Measurements from ENCODE around the gene MMP24. TPM values are rescaled to one million over a fixed set of nuclear protein-coding genes. Genes with fewer than 3 reads are reported as not detected.

MMP24 gene
- total and polyA plus RNA-seq, 2 experiments from 2014 or later, result 0.69 to 1.2 TPM

- no peaks in the 10 kb centered on the region for H3K36me3 ChIP-seq (replicated peaks; ENCODE audit: insufficient read depth, low read depth)
These were observed 52.5 kb downstream of the MMP24 start for GRCh38 chr20:35279040-35279439.

GRCh38 chr20:35279533-35280174, 53.2 kb downstream of the MMP24 start:
- no peaks in the 10 kb centered on the region for H3K9me2 ChIP-seq (replicated peaks; ENCODE audit: insufficient read depth)
- no peaks in the 10 kb centered on the region for H3K36me3 ChIP-seq (replicated peaks; ENCODE audit: insufficient read depth, low read depth)
- no peaks in the 10 kb centered on the region for H3K9me3 ChIP-seq (ENCODE audit: low read depth)
- peaks cover 14% of the 10 kb centered on the region for H3K4me1 ChIP-seq (ENCODE audit: insufficient read depth)
- H2AFZ ChIP-seq, result no peak overlapping the region
- H3K4me2 ChIP-seq, result no peak overlapping the region
- no peak for DNase-seq (ENCODE audit: low spot score)
- 91% methylated on average over 7 of the region's 7 CpGs for WGBS (ENCODE audit: low lambda C conversion rate, missing lambda C conversion rate)
- no peak overlapping the region for H3K4me3 ChIP-seq
- H3K27ac ChIP-seq, result no peak overlapping the region
- H3K79me2 ChIP-seq, result peaks cover 57% of the 10 kb centered on the region
- TF ChIP-seq EZH2 (IDR thresholded peaks at IDR 0.05; ENCODE audit: borderline replicate concordance) (no peak), CTCF (IDR thresholded peaks at IDR 0.05; ENCODE audit: poor library complexity) (no peak), EZH2phosphoT487 (IDR thresholded peaks at IDR 0.05; ENCODE audit: low read depth, severe bottlenecking, unreplicated experiment) (no peak)
- no peaks in the 10 kb centered on the region for H3K27me3 ChIP-seq
- H4K20me1 ChIP-seq (ENCODE audit: insufficient read depth, poor library complexity, severe bottlenecking), result peaks cover 8% of the 10 kb centered on the region

More at GRCh38 chr20:35279040-35279439, 52.5 kb downstream of the MMP24 start:
- WGBS (ENCODE audit: low lambda C conversion rate, missing lambda C conversion rate), result 97% methylated on average over 5 of the region's 5 CpGs
- H3K4me1 ChIP-seq (ENCODE audit: insufficient read depth), result peaks cover 14% of the 10 kb centered on the region
- peaks cover 8% of the 10 kb centered on the region for H4K20me1 ChIP-seq (ENCODE audit: insufficient read depth, poor library complexity, severe bottlenecking)
- DNase-seq (ENCODE audit: low spot score), result no peak
- no peak overlapping the region for H3K4me2 ChIP-seq
- TF ChIP-seq EZH2phosphoT487 (IDR thresholded peaks at IDR 0.05; ENCODE audit: low read depth, severe bottlenecking, unreplicated experiment), result no peak
- no peak for TF ChIP-seq CTCF (IDR thresholded peaks at IDR 0.05; ENCODE audit: poor library complexity)
- TF ChIP-seq EZH2 (IDR thresholded peaks at IDR 0.05; ENCODE audit: borderline replicate concordance), result no peak
- no peak overlapping the region for H3K4me3 ChIP-seq
- H3K9me3 ChIP-seq (ENCODE audit: low read depth), result no peaks in the 10 kb centered on the region
- no peaks in the 10 kb centered on the region for H3K9me2 ChIP-seq (replicated peaks; ENCODE audit: insufficient read depth)
- no peaks in the 10 kb centered on the region for H3K27me3 ChIP-seq
- no peak overlapping the region for H2AFZ ChIP-seq
- H3K27ac ChIP-seq, result peak overlapping the region; percentile 99
- H3K79me2 ChIP-seq, result peaks cover 54% of the 10 kb centered on the region

- H3K4me2 ChIP-seq, result no peak overlapping the region
- 97% methylated on average over 6 of the region's 6 CpGs for WGBS (ENCODE audit: low lambda C conversion rate, missing lambda C conversion rate)
- peaks cover 8% of the 10 kb centered on the region for H4K20me1 ChIP-seq (ENCODE audit: insufficient read depth, poor library complexity, severe bottlenecking)
- H3K27ac ChIP-seq, result no peak overlapping the region
- no peaks in the 10 kb centered on the region for H3K27me3 ChIP-seq
- H3K4me3 ChIP-seq, result no peak overlapping the region
- H3K9me3 ChIP-seq (ENCODE audit: low read depth), result no peaks in the 10 kb centered on the region
- peaks cover 57% of the 10 kb centered on the region for H3K79me2 ChIP-seq
- TF ChIP-seq EZH2phosphoT487 (IDR thresholded peaks at IDR 0.05; ENCODE audit: low read depth, severe bottlenecking, unreplicated experiment), result no peak
- no peak for TF ChIP-seq EZH2 (IDR thresholded peaks at IDR 0.05; ENCODE audit: borderline replicate concordance)
- TF ChIP-seq CTCF (IDR thresholded peaks at IDR 0.05; ENCODE audit: poor library complexity), result no peak
- peaks cover 20% of the 10 kb centered on the region for H3K4me1 ChIP-seq (ENCODE audit: insufficient read depth)
- H2AFZ ChIP-seq, result no peak overlapping the region
- H3K9me2 ChIP-seq (replicated peaks; ENCODE audit: insufficient read depth), result no peaks in the 10 kb centered on the region
- no peak for DNase-seq (ENCODE audit: low spot score)
- no peaks in the 10 kb centered on the region for H3K36me3 ChIP-seq (replicated peaks; ENCODE audit: insufficient read depth, low read depth)
These were observed 54.0 kb downstream of the MMP24 start for GRCh38 chr20:35280523-35280922.
